Parathyroid adenoma (tissue), 2 donors: ENCODE measurements around the gene SLC13A3.

Experiments
- H2AFZ ChIP-seq: fragments of 300-600 bp; sonication (generic); one replicate; pipeline ENCODE4 v1.7.0; 2017; ENCODE audit warnings: antibody characterized with exemption, mild to moderate bottlenecking
- H3K27ac ChIP-seq: fragments of 300-600 bp; sonication (generic); one replicate; pipeline ENCODE4 v1.7.0; 2017
- H3K27me3 ChIP-seq: fragments of 300-600 bp; sonication (generic); one replicate; pipeline ENCODE4 v1.7.0; 2017; ENCODE audit warnings: low read length; ENCODE audit not compliant: control insufficient read depth, insufficient read depth
- H3K36me3 ChIP-seq: fragments of 300-600 bp; sonication (generic); one replicate; pipeline ENCODE4 v1.7.0; 2017; ENCODE audit warnings: low read length; ENCODE audit not compliant: control insufficient read depth, insufficient read depth
- H3K4me1 ChIP-seq: fragments of 300-600 bp; sonication (generic); one replicate; pipeline ENCODE4 v1.7.0; 2017; ENCODE audit warnings: control low read depth
- H3K4me2 ChIP-seq: fragments of 300-600 bp; sonication (generic); one replicate; pipeline ENCODE4 v1.7.0; 2017; ENCODE audit warnings: low read length
- H3K4me3 ChIP-seq: fragments of 300-600 bp; sonication (generic); one replicate; pipeline ENCODE4 v1.7.0; 2017; ENCODE audit warnings: low read depth, low read length
- H3K79me2 ChIP-seq: fragments of 300-600 bp; sonication (generic); one replicate; pipeline ENCODE4 v1.7.0; 2017; ENCODE audit warnings: control low read depth
- H3K9ac ChIP-seq: fragments of 300-600 bp; sonication (generic); one replicate; pipeline ENCODE4 v1.7.0; 2017; ENCODE audit warnings: mild to moderate bottlenecking
- H3K9me3 ChIP-seq: fragments of 300-600 bp; sonication (generic); one replicate; pipeline ENCODE4 v1.7.0; 2017; ENCODE audit warnings: low read length; ENCODE audit not compliant: control insufficient read depth
- CTCF ChIP-seq: fragments of 300-600 bp; sonication (generic); IDR thresholded peaks from one replicate; pipeline ENCODE4 v1.7.0; 2017; ENCODE audit warnings: antibody characterized with exemption, mild to moderate bottlenecking
- donor health status: primary hyperparathyroidism.

Gene SLC13A3

GRCh38 chr20:46604551-46605133, 46.6 kb downstream of the SLC13A3 start:
- Histone ChIP-seq H3K4me3 (no peak overlapping the region), H3K9me3 (no peaks in the 10 kb centered on the region), H3K9ac (no peak overlapping the region), H3K27me3 (no peaks in the 10 kb centered on the region), H3K36me3 (no peaks in the 10 kb centered on the region), H3K4me2 (no peak overlapping the region), H2AFZ (no peak overlapping the region), H3K27ac (no peak overlapping the region), H3K79me2 (no peaks in the 10 kb centered on the region), H3K4me1 (no peaks in the 10 kb centered on the region)
- no peak for TF ChIP-seq CTCF

- H3K4me2 ChIP-seq = no peak overlapping the region
- H3K4me1 ChIP-seq = no peaks in the 10 kb centered on the region
- H3K4me3 ChIP-seq = no peak overlapping the region
Measured at GRCh38 chr20:46602429-46602828, 48.8 kb downstream of the SLC13A3 start.

GRCh38 chr20:46601603-46602122, 49.6 kb downstream of the SLC13A3 start:
- no peaks in the 10 kb centered on the region for H3K9me3 ChIP-seq
- H3K27me3 ChIP-seq = no peaks in the 10 kb centered on the region
- H3K79me2 ChIP-seq = no peaks in the 10 kb centered on the region
- TF ChIP-seq CTCF = no peak
- no peak overlapping the region for H3K4me2 ChIP-seq
- H3K36me3 ChIP-seq = no peaks in the 10 kb centered on the region
- no peaks in the 10 kb centered on the region for H3K4me1 ChIP-seq
- no peak overlapping the region for H3K4me3 ChIP-seq
- H2AFZ ChIP-seq = no peak overlapping the region
- H3K27ac ChIP-seq = no peak overlapping the region
- H3K9ac ChIP-seq = no peak overlapping the region

More at GRCh38 chr20:46602429-46602828, 48.8 kb downstream of the SLC13A3 start:
- Histone ChIP-seq H3K27me3 (no peaks in the 10 kb centered on the region), H3K27ac (no peak overlapping the region), H3K79me2 (no peaks in the 10 kb centered on the region), H2AFZ (no peak overlapping the region), H3K36me3 (no peaks in the 10 kb centered on the region), H3K9me3 (no peaks in the 10 kb centered on the region), H3K9ac (no peak overlapping the region)
- TF ChIP-seq CTCF = no peak

GRCh38 chr20:46600286-46600752, 50.9 kb downstream of the SLC13A3 start:
- Histone ChIP-seq H3K79me2 (no peaks in the 10 kb centered on the region), H3K27ac (no peak overlapping the region), H3K36me3 (no peaks in the 10 kb centered on the region), H3K4me3 (no peak overlapping the region), H2AFZ (no peak overlapping the region), H3K9ac (no peak overlapping the region), H3K4me1 (no peaks in the 10 kb centered on the region), H3K27me3 (no peaks in the 10 kb centered on the region), H3K4me2 (no peak overlapping the region), H3K9me3 (no peaks in the 10 kb centered on the region)
- no peak for TF ChIP-seq CTCF
